DND-41 (cell line): ENCODE measurements around the gene MAN2A2.

Experiments
- EZH2 ChIP-seq: IDR thresholded peaks from 3 replicates; pipeline ENCODE4 v1.6.1; 2012; ENCODE audit warnings: borderline replicate concordance, low read depth, mild to moderate bottlenecking, moderate library complexity, low read length, inconsistent platforms; ENCODE audit not compliant: severe bottlenecking
- TF ChIP-seq, protein P1 (sequence below): IDR thresholded peaks from 2 replicates; pipeline ENCODE4 v1.5.1; 2012; ENCODE audit warnings: borderline replicate concordance, low read length, moderate library complexity, mild to moderate bottlenecking; ENCODE audit not compliant: poor library complexity, severe bottlenecking; ENCODE audit errors: extremely low read depth

DNA sequence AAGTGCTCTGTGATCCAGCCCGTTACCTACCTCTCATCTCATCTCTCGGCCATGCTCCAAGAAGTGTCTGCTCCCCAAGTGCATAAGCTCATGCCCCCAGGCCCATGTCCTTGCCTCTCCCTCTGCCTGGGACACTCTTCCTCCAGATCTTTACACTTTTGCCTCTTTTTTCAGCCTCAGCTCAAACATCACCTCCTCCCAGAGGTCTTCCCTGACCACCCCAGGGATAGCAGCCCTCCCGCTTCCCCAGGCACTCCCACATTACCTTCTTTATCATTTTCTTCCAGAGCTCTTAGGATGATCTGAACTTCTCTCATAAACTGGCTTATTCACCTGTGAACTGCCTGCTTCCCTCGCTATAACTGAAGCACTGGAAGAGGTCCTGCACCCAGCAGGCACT lies 37.4 kb upstream of the MAN2A2 start:
- TF ChIP-seq, protein P1, sequence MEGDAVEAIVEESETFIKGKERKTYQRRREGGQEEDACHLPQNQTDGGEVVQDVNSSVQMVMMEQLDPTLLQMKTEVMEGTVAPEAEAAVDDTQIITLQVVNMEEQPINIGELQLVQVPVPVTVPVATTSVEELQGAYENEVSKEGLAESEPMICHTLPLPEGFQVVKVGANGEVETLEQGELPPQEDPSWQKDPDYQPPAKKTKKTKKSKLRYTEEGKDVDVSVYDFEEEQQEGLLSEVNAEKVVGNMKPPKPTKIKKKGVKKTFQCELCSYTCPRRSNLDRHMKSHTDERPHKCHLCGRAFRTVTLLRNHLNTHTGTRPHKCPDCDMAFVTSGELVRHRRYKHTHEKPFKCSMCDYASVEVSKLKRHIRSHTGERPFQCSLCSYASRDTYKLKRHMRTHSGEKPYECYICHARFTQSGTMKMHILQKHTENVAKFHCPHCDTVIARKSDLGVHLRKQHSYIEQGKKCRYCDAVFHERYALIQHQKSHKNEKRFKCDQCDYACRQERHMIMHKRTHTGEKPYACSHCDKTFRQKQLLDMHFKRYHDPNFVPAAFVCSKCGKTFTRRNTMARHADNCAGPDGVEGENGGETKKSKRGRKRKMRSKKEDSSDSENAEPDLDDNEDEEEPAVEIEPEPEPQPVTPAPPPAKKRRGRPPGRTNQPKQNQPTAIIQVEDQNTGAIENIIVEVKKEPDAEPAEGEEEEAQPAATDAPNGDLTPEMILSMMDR = no peak
- no peak for TF ChIP-seq EZH2
